A549 treated with Hydrocortisone at 1 μM for 4 hours (cell line): ENCODE measurements around the gene CRYBA2. TPM values are rescaled to one million over a fixed set of nuclear protein-coding genes. Genes with fewer than 3 reads are reported as not detected.

Experiments used
- total RNA-seq: library from RNA; stranded (reverse); fragments of 200-300 nt; extraction: Qiagen RNA extraction; gene quantifications from 5 replicates; pipeline ENCODE4 v1.2.3, GENCODE V29; 2022

Gene CRYBA2, protein sequence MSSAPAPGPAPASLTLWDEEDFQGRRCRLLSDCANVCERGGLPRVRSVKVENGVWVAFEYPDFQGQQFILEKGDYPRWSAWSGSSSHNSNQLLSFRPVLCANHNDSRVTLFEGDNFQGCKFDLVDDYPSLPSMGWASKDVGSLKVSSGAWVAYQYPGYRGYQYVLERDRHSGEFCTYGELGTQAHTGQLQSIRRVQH
- not detected in 5 replicates for total RNA-seq

DNA sequence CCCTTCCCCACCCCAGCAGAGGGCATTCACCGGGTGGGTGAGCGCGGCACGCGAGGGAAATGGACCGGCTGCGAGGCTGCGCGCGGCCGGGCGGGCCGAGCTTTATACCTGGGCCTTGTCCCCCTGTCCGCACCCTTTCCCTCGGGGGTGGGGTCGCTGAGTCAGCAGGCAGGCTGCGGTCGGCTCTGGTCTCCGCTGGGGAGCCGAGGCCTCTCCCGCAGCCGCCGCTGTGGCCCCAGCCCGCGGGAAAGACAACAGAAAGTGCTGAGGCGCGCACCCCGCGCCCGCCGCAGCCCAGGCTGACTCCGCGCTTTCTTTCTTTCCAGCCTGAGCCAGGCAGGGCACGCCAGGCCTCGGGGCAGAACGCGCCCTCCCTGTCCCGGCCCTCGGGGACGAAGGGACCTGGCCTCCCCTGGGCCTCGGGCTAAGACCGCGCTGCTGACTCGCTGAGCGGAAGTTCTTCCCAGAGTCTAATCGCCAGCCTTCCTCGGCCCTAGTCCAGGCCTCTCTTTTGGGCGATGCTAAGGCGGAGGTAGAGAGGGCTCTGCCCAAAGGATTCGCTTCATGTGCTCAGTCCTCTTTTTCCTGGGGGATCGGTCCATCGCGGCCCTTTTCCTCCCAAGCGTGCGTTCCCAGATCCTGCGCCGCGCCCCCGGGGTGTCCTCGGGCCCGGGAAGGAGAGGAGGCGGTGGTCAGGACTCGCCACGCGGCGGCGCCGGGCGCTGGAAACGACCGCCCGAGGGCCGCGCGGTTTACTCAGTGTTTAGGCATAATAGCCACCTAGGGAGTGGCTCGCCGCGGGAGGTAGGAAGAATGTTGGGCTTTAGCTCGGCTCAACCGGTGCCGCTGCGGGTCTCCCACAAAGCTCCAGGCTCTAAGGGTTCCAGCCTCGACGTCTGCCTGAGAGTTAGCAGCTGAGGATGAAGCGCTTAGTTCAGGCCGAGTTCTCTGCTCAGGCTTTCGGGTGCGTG, at the start of gene CRYBA2:
Gene CRYBA2 (minus strand): TSS at position 78 of the 971 bp plus-strand sequence. CDS start 246 bp downstream, outside the sequence.

DNA sequence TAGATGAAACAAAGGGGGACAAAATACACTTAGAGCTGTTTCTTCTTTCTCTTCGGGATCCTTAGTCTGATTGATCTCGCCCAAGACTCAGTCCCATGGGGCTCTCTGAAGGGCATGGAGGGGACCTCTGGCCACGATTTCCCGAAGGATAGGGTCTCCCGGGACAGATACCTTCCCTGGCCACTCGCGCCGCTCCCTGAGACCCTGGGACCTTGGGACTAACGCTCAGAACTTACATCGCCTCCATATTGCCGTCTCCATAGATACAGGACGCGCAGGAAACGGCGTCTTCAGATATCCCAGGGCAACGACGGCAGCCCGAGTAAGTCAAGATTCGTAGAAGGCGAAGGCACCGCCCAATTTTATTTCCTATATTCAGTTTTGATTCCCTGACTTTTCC, 48.0 kb upstream of the CRYBA2 start, which contains the start of gene CFAP65:
Gene CFAP65 (minus strand): TSS at position 265 of the 400 bp plus-strand sequence. CDS start 2,468 bp downstream, outside the sequence.

DNA sequence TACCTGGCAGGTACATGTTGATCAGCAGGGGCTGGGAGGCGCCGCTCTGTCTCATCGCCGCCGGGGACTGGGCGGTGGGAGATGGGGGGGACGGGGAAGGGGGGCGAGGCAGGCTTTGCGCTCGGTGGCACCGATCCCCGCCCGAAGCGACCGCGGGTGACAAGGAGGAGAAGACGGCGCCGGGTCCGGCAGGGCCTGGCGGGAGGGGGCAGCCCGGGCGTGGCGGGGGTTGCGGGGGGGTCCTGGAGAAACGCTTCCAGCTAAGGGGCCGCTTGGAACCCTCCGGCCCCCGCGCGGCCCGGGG, 8.2 kb downstream of the CRYBA2 start, which contains the start of gene FEV:
Gene FEV (minus strand): TSS at position 164 of the 304 bp plus-strand sequence. CDS start 109 bp downstream, at position 55.

DNA sequence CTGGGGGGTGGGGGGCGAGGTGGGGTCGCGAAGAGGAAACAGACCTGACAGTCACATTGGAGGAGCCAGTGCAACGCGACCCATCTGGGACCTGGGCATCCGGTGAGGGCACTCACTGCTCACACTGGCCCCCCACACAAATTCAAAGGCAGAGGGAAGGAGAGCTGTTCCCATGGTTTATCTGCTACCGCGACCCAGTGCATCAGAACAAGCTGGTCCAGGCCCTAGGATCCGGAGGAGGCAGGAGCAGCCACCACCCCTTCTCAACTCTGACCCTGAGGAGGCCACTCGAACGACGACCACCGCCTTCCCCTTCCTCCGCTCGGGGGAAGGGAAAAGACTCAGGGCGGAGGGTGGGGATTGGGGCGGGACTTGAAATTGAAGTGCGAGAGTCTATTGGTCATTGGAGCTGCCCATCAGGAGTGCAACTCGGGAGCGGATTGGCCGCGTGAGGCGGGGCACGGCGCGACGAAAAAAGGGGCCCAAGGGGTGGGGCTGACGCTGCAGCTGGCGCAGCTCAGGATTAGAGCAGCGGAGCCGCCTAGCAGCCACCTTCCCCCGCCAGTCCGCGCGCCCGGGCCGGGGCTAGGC, 34.0 kb downstream of the CRYBA2 start, which contains the start of gene CDK5R2:
Gene CDK5R2 (plus strand): TSS at position 526 of the 591 bp plus-strand sequence. CDS start 155 bp downstream, outside the sequence.

Other genes starting within 250 kb of the CRYBA2 start
- gene CYP27A1, start 211.3 kb downstream of the CRYBA2 start, total RNA-seq, result 0.05 to 0.21 TPM (median 0.15 TPM) in 5 replicates
- not detected in 5 replicates for gene PRKAG3, start 161.6 kb downstream of the CRYBA2 start, total RNA-seq
- 0.14 to 0.40 TPM (median 0.28 TPM) in 5 replicates for gene WNT6, start 133.6 kb downstream of the CRYBA2 start, total RNA-seq
- 0.06 to 0.12 TPM (median 0.09 TPM) in 4 of 5 replicates, not detected in the other for gene WNT10A, start 112.6 kb downstream of the CRYBA2 start, total RNA-seq
- 4.4 to 6.8 TPM (median 6.5 TPM) in 5 replicates for gene CDK5R2, start 33.8 kb downstream of the CRYBA2 start, total RNA-seq
- not detected in 5 replicates for gene FEV, start 8.2 kb downstream of the CRYBA2 start, total RNA-seq
- 0.07 to 0.29 TPM (median 0.20 TPM) in 5 replicates for gene CFAP65, start 48.1 kb upstream of the CRYBA2 start, total RNA-seq
- 0.41 to 0.82 TPM (median 0.59 TPM) in 5 replicates for gene IHH, start 67.5 kb upstream of the CRYBA2 start, total RNA-seq
- 15.3 to 21.1 TPM (median 16.6 TPM) in 5 replicates for gene NHEJ1, start 167.4 kb upstream of the CRYBA2 start, total RNA-seq
- 0.29 to 0.82 TPM (median 0.65 TPM) in 5 replicates for gene SLC23A3, start 176.6 kb upstream of the CRYBA2 start, total RNA-seq
- gene CNPPD1, start 183.5 kb upstream of the CRYBA2 start, total RNA-seq, result 42.9 to 47.2 TPM (median 45.1 TPM) in 5 replicates
- 69.9 to 85.9 TPM (median 81.8 TPM) in 5 replicates for gene RETREG2, start 184.9 kb upstream of the CRYBA2 start, total RNA-seq
- 17.3 to 21.3 TPM (median 20.1 TPM) in 5 replicates for gene ZFAND2B, start 213.4 kb upstream of the CRYBA2 start, total RNA-seq
- 21.9 to 29.4 TPM (median 27.3 TPM) in 5 replicates for gene ABCB6, start 225.5 kb upstream of the CRYBA2 start, total RNA-seq
- 37.7 to 55.7 TPM (median 44.1 TPM) in 5 replicates for gene ATG9A, start 236.2 kb upstream of the CRYBA2 start, total RNA-seq
- gene ANKZF1, start 236.4 kb upstream of the CRYBA2 start, total RNA-seq, result 12.0 to 17.8 TPM (median 16.4 TPM) in 5 replicates